HepG2 (cell line): ENCODE measurements around the gene GFRA1.

Experiments used
- MTA3 ChIP-seq: sonication (generic); formaldehyde crosslinking; IDR thresholded peaks from 2 replicates; pipeline ENCODE4 v1.4.0; 2020; ENCODE audit warnings: missing genetic modification reagents
- ZNF12 ChIP-seq: sonication (generic); formaldehyde crosslinking; IDR thresholded peaks from 2 replicates; pipeline ENCODE4 v1.5.0; 2020; ENCODE audit warnings: missing genetic modification reagents
- TF ChIP-seq, protein P1 (sequence below), 2 experiments: sonication (generic) in 1 of 2; formaldehyde crosslinking in 1 of 2; IDR thresholded peaks; 2 replicates each; pipeline versions ENCODE4 v1.5.1 to v1.6.1; 2011 to 2020; ENCODE audit warnings: borderline replicate concordance in 1 of 2, low read depth in 1 of 2, low read length in 1 of 2, mild to moderate bottlenecking in 1 of 2, missing genetic modification reagents in 1 of 2, moderate library complexity in 1 of 2

- TF ChIP-seq, protein P1, sequence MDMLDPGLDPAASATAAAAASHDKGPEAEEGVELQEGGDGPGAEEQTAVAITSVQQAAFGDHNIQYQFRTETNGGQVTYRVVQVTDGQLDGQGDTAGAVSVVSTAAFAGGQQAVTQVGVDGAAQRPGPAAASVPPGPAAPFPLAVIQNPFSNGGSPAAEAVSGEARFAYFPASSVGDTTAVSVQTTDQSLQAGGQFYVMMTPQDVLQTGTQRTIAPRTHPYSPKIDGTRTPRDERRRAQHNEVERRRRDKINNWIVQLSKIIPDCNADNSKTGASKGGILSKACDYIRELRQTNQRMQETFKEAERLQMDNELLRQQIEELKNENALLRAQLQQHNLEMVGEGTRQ (IDR thresholded peaks at IDR 0.05; ENCODE audit: low read depth, low read length), result no peak
- TF ChIP-seq, protein P1 (CRISPR knock-in tag; IDR thresholded peaks at IDR 0.05; ENCODE audit: borderline replicate concordance), result no peak
- no peak for TF ChIP-seq ZNF12
- no peak for TF ChIP-seq MTA3 (CRISPR knock-in tag)
These were observed 228.2 kb downstream of the GFRA1 start for GRCh38 chr10:116044801-116045248.
